Cortex of kidney (tissue), 1 donor: ENCODE results near the gene GALR3.
"Not testable (repeated sequence)": the region's sequence is repeated elsewhere in the genome, so short reads cannot be mapped to it uniquely, and the experiment has no call there.

Experiments used
- DNase-seq: peaks from one replicate; lab custom pipeline; 2025; lab: John Stamatoyannopoulos, UW

Gene GALR3, protein sequence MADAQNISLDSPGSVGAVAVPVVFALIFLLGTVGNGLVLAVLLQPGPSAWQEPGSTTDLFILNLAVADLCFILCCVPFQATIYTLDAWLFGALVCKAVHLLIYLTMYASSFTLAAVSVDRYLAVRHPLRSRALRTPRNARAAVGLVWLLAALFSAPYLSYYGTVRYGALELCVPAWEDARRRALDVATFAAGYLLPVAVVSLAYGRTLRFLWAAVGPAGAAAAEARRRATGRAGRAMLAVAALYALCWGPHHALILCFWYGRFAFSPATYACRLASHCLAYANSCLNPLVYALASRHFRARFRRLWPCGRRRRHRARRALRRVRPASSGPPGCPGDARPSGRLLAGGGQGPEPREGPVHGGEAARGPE

DNA sequence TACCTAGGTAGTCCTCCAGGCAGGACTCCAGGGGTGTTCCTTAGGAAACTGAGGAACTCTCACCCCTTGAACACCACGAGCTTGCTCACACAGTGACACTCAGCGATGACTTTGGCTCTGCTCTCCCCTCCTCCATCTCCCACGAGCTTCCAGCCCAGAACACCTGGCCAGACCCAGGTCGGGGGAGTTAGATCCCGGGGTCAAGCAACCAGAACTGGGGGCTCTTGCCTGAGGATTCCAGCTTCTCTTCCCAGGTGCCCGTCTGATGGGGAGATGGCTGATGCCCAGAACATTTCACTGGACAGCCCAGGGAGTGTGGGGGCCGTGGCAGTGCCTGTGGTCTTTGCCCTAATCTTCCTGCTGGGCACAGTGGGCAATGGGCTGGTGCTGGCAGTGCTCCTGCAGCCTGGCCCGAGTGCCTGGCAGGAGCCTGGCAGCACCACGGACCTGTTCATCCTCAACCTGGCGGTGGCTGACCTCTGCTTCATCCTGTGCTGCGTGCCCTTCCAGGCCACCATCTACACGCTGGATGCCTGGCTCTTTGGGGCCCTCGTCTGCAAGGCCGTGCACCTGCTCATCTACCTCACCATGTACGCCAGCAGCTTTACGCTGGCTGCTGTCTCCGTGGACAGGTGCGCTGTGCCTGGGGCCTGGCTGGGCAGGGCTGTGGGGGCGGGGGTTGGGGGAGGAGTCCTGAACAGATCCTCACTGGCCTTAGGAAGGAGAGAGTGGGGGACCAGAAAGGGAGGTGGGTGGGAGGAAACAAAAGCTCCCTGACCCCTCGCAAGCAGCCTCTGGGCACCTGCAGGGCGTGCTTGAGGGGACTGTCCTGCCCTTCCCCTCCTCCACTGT lies at the start of gene GALR3:
GALR3 (plus strand) TSS at position 249 of the 852 bp plus-strand sequence; CDS start at position 274, 25 bp downstream.
- no peak for DNase-seq

DNA sequence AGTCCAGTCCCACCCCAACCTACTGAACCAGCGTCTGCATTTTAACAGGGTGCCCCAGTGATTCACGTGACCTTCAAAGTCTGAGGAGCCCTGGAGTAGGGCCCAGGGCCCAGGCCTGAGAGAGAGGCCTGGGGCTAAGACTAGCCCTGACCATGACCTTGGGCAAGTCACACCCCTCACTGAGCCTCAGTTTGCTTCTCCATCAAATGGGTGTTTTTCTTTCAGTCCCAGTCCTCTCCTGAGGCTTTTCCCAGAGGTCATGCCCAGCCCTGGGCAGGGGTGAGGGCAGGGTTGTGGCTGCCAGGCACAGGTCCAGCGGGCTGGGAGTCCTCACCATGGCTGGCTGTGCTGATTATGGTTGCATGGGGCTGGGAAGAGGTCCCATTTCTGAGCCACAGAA lies 48.5 kb upstream of the GALR3 start:
- no peak for DNase-seq

GRCh38 chr22:37775785-37776638 lies 47.2 kb upstream of the GALR3 start:
- DNase-seq = no peak

GRCh38 chr22:37776639-37777005 lies 46.6 kb upstream of the GALR3 start:
- DNase-seq = no peak

- DNase-seq = no peak
Measured at GRCh38 chr22:37777122-37777687, 46.0 kb upstream of the GALR3 start.

- no peak for DNase-seq
Measured at GRCh38 chr22:37778370-37779009, 44.7 kb upstream of the GALR3 start.

DNA sequence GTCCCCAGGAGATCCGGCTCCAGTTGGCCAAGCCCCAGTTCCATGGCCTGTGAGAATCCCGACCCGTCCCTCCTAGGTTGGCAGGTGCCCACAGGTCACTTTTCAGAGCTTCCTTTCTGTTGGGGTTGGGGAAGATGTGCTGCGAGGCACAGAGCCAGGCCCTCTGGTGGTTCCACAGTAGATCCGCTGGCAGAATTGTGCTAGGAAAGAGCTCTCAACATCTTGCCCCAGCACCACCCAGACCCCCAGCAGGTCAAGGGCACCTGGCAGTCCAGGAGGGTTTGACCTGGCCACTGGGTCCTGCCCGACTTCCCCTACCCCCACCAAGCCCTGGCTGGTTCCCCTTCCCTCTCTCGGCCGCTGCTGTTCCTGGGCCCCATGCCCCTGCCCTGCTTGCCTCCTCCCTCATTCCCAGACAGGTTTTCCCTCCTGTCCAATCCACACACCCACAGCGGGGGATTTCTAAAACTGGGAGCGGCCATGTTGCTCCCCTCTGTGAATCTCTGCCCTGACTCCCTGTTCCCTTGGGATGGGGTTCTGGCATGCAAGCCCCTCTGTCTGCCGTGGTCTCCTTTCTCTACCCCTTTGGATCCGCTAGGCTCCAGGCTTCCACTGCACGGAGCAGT lies 41.6 kb upstream of the GALR3 start:
- no peak for DNase-seq

GRCh38 chr22:37782340-37783168 lies 40.6 kb upstream of the GALR3 start:
- DNase-seq = no peak

DNA sequence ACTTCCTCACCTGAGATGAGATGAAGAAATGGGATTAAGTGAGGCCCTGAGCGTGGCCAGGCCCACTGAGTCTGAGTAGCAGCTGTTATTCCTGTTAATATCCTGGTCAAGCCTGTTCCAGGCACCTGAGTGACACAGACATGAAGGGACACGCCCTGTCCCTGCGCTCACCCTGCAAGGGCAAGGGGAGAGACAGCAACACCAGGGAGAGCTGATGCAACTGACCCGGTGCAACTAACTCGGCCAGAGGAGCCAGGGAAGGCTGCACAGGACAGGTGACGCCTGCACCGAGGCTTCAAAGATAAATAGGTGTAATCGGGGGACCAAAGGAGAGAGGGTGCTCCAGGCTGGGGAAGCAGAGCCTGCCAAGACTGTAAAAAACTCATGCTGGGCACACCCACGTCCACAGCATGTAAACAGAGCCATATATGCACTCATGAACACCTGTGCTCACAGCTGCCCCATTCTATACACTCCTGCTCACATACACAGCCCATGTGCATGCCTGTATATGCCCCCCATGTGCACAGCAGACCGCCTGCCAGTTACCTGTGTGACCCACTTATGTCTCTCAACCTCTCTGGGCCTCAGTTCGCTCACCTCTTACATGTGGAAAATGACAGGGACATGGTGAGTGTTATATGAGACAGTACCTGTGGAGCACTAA lies 38.2 kb upstream of the GALR3 start:
- DNase-seq = no peak

- DNase-seq = no peak
Measured at GRCh38 chr22:37790234-37790633, 32.9 kb upstream of the GALR3 start.

DNA sequence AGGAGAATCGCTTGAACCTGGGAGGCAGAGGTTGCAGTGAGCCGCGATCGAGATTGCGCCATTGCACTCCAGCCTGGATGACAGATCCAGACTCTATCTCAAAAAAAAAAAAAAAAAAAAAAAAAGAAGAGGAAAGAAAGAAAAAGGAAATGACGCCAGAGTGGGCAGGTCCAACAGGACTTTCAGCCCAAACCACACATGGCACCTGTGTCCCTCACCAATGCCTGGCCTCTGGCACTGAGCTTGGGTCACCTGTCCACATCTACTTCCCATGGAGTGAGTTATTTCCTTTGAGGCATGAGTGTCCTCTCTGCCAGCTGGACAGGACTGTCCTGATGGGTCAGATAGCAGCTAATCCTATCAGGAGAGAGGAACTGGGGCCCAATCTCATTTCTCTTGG lies 30.7 kb upstream of the GALR3 start:
- no peak for DNase-seq

GRCh38 chr22:37794376-37794775 lies 28.8 kb upstream of the GALR3 start:
- DNase-seq = no peak

GRCh38 chr22:37796079-37796478 lies 27.1 kb upstream of the GALR3 start:
- DNase-seq = no peak

DNA sequence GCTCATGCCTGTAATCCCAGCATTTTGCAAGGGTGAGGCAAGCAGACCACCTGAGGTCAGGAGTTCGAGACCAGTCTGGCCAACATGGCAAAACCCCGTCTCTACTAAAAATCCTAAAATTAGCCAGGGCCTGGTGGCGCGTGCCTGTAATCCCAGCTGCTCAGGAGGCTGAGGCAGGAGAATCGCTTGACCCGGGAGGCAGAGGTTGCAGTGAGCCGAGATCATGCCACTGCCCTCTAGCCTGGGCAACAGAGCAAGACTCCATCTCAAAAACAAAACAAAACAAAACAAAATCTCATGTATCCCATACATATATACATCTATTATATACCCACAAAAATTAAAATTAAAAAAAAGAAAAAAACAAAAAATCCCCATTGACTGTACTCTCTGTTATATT lies 25.9 kb upstream of the GALR3 start:
- not testable (repeated sequence) for DNase-seq

DNA sequence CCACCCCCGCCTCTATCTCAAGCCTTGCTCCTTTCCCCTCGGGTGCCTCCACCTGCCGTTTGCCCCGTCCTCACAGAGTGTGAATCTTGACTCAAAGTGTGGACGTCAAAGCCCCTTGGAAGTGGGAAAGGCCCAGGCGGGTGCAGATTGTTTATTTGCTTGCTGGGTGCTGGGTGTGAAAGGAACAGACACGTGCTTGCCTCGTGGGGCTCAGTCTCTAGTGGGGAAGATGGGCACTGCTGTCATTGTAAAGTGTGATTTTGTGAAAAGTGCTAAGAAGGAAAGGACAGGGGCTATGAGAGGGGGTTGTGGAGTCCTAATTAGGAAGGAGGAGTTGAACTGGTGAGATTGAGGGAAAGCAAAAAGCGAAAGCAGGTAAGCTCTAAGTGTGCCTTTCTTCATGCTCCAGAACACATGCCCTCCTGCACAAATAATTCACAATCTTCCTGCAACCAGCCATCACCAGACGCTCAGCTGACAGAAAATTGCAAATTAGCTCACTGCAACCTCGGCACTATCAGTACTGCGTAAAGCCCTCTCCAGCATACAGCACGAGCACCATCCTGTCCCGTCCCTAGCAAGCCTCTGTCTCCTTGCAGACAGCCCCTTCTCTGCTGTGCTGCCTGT lies 25.2 kb upstream of the GALR3 start:
- DNase-seq = no peak

GRCh38 chr22:37799979-37800378 lies 23.2 kb upstream of the GALR3 start:
- not testable (repeated sequence) for DNase-seq

DNA sequence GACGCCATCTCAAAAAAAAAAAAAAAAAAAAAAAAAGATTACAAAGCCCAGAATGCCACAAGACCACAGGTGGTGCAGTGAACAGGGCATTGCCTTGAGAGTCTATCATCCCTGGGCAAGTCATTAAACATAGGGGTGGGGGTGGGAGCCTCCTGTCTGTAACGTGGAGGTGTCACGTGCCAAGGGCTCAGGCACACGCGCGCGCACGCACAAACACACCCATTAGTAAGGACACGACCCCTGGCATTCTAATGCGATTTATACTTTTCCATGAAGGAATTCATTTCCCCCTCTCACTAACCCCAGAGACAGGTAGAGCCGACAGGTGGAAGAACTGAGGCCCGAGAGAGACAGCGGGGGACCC lies 21.3 kb upstream of the GALR3 start:
- no peak for DNase-seq

DNA sequence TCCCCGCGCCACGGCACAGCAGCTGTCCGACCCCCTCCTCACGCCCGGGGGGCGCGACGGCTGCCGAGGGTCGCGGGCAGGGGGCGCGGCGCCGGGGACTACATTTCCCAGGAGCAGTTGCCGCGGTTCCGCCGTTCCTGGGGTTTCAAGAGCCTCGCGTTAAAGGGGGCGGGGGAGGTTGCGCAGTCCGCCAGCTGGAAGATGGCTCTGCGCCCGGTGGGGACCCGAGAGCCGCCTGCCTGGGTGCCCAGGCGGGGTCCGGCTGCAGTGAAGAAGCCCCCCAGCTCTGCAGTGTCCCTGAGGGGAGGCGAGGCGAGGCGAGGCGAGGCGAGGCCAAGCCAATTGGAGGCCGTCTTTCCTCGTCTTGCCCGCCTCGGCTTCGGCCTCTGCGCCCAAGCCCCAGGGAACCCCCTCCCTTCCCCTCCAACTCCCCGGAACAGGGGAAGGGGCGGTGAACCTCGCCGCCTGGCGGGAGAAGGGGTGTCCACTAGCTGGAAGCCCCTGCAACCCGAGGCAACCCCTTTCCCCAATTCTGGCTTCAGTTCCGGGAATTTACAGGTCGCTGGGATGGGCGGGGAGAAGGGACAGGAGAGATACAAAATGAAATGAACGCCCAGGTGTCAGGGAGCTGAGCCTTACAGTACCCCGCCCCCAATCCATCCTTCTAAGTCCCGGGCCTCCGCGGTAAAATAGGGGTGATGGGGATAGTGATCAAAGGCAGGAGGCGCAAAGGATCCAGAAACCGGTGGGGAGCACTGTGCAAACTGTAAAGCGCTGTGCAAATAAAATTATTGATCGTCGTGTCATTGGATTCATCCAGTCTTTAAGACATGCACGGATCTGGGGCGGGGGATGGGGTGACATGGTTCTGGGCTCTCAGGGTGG lies 20.6 kb upstream of the GALR3 start:
- no peak for DNase-seq
